ENCODE measurements around the gene DDX25. TPM values are rescaled to one million over a fixed set of nuclear protein-coding genes. Genes with fewer than 3 reads are reported as not detected.

Gene DDX25
- polyA plus RNA-seq, 1 donor = 0.59 TPM

DNA sequence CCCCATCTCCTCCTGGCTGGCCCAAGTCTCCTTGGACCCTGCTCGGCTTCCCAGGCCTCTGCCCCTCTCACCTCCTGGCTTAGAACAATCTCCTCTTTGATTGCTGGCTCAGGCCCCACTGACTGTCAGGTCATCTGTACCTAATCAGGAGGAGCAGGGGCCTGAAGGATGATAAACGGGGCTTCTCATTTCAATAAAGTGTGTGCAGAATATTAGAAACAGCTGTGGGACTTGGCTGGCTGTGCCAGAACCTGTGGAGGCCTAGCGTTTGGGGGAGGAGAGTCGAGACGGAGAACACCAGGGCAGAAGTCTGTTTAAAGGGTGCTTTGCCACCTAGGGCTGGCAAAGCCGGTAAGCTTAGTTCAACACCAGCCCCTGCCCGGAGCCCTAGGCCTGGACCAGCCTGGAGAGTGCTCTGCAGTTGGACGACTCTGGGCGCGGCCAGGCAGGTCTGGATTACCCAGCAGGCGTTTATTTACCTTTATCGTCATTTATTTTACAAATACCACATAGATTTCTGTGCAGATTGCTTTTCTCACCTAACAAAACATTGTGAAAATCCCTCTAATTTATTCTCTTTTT lies 31.4 kb downstream of the DDX25 start:
- DNase-seq (ENCODE audit: low read depth) = peak; percentile 35

DNA sequence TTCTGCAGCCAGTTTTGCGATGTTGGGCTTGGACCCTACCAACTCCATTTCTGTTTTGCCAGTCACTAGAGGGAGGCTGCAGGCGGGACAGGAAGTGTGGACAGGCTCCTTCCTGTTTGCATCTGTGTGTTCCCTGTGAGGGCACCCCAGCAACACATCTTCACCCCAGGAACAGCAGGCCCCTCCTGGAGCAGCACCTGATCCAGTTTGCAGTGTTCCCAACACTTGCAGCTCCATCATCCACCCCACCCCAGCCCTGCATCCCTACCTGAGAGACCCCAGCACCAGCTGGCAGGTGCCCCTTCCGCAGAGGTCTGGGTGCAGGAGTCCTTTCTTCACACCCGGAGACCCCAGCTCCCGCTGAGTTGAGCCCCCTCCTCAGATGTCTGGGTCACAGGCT lies 34.1 kb downstream of the DDX25 start:
- no peak for DNase-seq (ENCODE audit: low read depth)

DNA sequence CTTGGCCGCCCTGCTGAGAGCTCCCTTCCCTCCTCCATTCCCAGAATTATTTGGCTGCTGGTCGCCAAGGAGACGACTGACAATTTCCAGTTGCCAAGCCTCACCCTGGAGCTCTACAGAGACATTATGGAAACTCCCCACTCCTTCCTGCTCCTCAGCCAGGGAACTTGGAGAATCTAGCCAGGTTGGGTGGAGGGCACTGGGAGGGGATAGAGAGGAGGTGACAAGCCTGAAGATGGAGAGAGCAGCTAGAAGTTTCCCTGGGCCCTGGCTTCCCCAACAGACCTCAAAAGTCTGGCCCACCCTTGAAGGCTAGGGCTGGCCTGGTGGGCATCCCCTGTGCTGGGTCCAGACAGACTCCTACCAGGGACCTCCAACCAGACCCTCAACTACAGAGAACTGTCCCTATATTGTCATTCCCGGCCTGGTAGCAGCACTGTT lies 34.8 kb downstream of the DDX25 start:
- DNase-seq (ENCODE audit: low read depth) = peak; percentile 56

DNA sequence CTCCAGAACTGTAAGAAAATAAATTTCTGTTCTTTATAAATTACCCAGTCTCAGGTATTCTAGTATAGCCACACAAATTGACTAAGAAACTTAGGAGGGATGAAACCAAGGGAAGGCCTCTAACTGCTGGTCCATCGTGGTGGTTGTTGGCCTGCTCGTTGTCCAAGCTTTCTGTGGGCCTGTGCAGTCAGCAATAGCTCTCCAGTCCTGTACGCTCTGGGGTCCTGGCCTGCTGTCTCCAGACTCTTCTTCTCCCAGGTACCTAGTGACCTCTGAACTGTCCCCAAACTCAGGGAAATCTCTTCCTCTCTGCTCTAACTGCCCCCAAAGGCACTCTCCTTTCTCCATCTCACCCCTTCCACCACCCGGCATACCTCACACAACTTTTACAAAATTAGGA lies 35.8 kb downstream of the DDX25 start:
- DNase-seq (ENCODE audit: low read depth) = no peak

DNA sequence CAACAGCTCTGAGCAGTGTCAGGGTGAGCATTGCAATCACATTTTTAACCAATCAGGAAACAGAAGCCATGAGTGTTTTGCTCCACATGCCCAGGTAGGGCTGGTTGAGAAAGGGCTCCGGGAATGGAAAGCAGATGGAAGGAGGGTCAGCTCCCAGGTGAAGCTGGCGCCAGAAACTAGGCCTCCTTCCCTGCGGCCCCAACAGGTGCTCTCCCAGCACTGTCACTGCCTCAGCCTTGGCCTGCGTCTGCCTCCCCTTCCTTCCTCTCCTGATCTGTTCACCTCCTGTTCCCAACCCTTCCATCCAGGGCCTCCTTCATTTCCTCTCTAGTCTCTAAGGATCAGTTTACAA lies 36.9 kb downstream of the DDX25 start:
- no peak for DNase-seq (ENCODE audit: low read depth)

DNA sequence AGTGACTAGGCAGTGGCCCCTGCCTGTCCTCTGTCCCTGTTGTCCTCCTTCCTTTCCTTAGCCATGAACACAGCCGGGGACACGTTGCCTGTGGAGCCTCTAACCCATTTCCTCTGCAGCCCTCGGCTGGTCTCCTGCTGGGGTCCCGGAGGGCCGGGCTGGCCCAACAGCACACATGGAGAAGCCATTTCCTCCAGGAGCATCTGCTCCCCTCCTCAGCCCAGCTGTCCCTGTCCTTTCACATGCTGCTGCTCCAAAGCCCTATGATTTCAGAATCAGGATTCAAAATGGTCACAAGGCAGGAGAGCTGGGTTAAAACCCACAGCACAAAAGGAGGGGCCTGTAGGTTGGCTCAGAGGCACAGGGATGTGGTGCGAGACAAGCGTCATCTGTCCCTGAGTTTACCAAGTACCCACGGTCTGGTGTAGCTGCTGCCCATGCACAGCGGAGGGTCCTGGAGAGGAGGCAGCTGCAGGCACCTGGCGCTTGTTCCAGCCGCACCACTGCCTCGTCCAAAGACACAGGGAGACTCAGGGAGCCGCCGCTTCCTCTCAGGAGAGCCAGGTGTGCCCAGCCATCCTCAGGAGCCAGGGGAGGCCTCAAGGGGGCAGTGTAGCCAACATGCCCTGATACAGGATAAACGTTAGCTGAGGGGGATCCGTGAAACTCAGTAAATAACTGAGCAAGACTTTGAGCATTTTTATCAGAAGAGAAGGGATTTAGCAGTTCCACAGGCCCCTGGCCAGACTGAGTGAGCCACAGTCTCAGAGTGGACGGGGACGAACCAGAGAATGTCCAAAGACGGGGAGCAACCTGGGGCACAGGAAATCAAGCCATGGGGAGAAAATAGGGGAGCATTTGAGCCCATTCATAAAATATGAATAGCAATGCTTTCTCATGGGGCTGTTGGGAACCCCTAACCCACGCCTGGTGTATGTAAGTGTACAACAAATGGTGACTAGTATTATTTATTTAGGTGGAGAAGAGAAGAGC lies 37.6 kb downstream of the DDX25 start:
- peak; percentile 34 for DNase-seq (ENCODE audit: low read depth)

DNA sequence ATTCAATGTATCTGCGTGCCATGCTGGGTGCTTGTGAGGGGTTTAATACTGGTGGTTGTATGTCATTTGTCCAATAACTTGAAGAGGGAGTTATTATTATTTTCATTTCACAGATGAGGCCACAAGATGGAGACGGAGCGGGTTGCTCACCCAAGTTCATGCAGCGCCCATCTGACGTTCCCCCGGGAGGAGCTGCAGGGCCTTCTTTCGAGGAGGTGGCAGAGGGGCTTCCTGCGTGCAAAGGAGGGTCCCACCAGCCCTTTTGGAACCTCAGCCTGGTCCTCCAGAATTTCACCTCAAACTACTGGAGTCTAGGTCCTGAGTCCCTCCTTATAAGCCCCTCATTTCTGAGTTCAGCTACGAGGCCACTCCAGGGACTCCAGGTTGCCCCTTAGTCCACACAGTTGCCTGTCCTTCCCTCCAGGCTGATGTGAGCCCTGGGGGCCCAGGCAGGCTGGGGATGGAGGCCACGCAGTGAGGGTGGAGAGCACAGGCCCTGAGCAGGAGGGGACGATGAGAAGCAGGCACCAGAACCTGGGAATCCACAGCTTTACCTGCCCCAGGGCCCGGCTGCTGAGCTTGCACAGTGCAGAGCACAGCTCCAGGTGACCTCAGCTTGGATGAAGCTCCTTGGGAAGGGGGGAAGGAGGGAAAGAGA lies 38.6 kb downstream of the DDX25 start:
- DNase-seq (ENCODE audit: low read depth) = no peak

DNA sequence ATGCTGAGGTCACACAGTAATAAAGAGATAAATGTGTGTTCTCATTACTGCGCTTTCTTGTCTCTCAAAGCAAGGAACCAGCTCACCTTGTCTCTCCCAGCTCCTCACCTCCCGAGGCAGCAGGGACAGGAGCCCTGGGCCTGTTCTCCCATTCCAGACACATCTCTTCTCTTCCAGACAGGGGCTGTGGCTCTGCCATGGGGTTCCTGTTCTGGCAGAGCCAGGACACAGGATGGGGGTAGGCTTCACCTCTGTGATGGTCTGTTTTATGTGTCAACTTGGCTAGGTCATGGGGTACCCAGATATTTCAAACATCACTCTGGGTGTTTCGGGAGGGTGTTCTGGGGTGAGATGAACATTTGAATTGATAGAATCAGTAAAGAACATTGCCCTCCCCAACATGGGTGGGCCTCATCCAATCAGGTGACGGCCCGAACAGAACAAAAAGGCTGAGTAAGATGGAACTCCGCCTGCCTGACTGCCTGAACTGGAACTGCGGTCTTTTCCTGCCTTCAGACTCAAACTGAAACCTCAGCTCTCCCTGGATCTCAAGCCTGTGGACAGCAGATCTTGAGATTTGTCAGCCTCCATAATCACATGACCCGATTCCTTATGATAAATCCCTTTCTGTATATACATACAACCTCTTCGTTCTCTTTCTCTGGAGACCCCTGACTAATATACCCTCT lies 39.5 kb downstream of the DDX25 start:
- no peak for DNase-seq (ENCODE audit: low read depth)

DNA sequence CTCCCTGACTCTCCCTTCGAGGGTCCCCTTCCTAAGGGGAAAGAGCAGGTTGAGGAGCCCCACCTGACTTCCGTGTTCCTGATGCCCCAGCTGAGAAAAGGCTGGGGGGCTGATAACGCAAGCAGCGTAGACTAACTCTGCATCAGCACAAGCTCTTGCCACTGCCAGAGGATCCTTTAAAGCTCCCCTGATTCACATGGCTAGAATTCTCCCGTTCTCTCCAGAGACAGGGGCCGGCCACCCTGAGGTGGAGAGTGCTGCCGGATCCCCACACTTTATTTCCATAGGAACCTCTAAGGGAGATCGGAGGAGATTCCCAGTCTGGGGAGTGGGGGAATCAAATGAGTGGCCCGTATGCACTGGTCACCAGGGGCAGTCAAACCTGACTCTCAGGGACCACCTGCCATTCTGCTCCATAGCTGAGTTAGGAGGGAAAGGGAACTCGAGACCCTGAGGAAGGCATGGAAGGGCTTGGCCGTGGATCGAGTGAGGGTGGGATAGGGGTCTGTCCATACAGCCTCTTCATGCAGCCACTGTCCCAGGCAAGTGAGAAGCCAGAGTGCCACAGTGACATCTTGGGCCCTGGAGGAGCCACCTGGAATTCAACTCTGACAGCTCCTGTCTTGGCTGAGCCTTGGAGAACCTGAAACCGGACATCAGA lies 40.2 kb downstream of the DDX25 start:
- no peak for DNase-seq (ENCODE audit: low read depth)

DNA sequence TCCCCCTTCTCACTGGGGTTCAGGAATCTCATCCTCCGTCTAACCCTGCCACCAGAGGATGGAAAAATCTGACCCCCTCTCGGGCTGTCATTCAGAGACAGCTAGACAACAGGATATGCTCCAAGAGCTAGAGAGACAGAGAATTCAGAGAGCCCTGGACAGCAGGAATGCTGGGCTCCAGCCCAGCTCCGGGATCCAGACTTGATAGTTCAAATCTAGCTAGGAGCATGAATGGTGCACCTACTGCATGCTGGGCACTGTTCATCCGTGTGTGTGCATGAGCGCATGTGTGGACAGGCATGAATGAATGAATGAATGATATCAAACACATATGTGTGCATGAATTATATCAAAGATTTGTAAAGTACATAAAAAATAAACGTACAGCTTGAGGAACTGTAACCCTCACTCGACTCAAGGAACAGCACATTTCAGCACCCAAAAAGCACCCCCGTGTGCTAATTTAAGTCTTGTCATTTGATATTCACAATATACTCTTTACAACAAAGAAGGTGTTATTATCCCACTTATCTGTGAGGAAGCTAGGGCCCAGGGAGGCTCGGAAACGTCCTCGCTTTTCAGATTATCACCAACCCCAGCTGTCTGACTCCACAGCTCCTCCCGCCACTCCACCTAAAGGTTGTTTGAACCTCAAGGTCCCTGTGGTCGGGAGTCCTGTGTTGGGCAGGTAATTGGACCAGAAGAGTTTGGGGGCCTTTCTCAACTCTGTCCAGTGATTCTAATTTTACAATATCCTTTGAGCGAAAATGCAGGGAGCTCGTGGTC lies 40.9 kb downstream of the DDX25 start:
- DNase-seq (ENCODE audit: low read depth) = no peak

DNA sequence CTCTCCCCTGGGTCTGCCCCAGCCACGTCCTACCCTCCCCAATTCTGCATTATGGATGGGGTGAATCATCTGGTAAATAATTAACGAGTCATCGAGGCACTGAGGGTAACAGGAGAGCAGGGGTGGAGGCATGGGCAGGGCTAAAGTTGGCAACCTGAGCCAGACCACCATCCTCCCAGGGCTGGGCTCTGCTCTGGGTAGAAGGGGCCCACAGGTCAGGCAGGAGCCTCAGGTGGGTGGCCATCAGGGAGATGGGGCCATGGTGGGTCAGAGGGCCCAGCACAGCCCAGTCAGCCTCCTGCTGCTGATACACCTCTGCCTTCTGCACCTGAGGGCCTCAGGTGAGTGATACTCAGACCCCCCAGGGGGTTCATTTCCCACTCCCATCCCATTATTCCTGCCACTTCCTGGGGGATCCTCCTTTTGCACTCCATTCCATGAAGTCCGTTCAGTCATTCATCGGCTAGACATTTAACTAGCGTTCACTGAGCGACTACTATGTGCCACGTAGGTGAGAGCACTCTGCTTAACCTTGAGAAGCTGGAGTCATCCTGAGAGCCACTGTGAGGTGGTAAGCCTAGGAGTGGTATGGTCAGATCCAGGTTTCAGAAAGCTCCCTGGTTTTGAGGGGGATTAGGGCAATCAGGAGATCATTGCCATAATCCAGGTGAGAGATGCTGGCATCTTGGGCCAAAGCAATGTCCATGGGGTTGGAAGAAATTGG lies 41.7 kb downstream of the DDX25 start, which contains the start of gene VSIG10L2:
TSS of gene VSIG10L2 (plus strand) at position 248 of the 724 bp plus-strand sequence. CDS start at position 260, 12 bp downstream.
- no peak for DNase-seq (ENCODE audit: low read depth)

DNA sequence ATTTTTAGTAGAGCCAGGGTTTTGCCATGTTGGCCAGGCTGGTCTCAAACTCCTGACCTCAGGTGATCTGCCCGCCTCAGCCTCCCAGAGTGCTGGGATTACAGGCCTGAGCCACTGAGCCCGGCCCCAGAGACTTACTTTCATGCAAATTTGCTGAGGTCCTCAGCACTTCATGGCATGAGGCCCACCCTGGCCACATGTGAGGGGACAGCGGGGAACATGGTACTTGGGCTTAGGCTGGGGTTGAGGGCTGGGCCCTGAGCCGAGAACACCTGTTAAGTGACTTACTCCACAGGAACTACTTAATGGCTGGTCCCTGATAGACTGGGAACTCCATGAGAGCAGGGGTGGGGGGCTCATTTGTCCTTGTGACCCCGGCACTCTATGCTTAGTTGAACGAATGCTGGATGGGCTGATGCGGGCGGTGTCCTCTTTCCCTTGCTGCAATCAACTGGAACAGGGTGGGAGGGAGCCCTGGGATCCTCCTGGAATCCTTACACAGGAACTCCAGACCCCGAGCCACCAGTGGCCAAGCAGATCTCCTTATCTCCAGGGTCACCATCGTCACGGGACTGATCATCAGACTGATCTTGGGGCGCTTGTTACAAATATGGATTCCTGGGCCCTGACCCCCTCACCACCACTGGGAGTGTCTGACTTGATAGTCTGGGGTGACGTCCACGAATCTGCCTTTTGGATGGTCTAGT lies 42.6 kb downstream of the DDX25 start:
- no peak for DNase-seq (ENCODE audit: low read depth)

DNA sequence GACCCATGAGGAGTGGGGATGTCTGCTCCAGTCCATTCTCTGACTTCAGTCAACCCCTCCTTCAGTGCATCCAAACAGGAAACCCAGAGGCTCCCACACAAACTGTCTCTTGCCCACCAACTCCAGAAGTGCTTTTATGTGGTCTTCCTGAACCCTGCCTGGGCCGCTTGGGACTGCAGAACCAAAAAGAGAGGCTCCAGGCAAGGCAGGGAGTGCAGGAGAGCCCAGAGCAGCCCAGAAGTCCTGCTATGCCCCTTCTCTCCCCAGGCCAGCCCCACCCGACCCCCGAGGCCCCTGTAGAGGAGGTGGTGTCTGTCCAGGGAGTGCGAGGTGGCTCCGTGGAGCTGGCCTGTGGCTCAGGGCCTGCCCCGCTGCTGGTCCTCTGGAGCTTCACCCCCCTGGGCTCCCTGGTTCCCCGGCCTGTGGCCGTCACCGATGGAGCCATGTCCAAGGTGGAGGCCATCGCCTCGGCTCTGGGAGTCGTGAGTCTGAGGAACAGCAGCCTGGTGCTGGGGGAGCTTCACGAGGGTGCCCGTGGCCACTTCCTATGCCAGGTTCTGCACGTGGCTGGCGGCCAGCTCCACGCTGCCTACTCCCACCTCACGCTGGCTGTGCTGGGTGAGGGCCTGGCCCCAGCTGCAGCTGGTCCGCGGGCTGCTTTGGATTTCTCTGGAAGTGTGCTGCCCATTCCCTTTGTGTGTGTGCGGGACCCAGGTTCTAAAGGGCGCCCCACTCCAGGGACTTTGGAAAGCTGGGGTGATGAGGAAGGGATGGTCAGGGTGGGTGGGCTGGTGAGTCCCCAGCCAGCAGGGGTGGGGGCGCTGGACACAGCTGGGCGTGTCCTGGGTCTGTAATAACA lies 43.3 kb downstream of the DDX25 start:
- DNase-seq (ENCODE audit: low read depth) = no peak

DNA sequence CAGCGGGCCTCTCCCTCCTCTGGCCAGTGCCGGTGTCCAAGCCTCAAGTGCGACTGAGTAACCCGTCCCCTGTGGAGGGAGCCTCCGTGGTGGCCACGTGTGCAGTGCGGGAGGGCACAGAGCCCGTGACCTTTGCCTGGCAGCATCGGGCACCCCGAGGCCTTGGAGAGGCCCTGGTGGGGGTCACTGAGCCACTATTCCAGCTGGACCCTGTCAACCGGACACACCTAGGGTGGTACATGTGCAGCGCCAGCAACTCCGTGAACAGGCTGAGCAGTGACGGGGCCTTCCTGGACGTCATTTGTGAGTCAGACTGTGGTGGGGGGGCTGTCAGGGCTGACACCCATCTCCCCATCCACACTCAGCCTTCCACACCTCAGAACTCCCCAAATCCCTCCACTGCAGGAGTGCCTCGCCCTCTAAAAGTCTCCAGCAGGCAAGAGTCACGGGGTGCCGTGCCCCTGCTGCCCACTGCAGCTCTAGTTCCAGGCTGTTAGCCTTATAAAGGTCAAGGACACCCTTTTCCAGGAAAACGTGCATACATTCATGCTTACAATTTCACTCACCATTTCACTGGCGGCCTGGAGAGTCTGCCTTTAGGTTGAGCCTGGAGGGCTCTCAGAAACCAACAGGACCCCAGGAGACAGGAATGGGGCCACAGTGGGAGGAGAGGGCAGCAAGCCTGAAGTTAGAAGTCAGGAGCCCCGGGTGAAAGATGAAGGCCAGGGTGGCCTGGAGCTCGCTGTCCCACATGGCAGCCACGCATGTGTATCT lies 44.2 kb downstream of the DDX25 start:
- DNase-seq (ENCODE audit: low read depth) = no peak

DNA sequence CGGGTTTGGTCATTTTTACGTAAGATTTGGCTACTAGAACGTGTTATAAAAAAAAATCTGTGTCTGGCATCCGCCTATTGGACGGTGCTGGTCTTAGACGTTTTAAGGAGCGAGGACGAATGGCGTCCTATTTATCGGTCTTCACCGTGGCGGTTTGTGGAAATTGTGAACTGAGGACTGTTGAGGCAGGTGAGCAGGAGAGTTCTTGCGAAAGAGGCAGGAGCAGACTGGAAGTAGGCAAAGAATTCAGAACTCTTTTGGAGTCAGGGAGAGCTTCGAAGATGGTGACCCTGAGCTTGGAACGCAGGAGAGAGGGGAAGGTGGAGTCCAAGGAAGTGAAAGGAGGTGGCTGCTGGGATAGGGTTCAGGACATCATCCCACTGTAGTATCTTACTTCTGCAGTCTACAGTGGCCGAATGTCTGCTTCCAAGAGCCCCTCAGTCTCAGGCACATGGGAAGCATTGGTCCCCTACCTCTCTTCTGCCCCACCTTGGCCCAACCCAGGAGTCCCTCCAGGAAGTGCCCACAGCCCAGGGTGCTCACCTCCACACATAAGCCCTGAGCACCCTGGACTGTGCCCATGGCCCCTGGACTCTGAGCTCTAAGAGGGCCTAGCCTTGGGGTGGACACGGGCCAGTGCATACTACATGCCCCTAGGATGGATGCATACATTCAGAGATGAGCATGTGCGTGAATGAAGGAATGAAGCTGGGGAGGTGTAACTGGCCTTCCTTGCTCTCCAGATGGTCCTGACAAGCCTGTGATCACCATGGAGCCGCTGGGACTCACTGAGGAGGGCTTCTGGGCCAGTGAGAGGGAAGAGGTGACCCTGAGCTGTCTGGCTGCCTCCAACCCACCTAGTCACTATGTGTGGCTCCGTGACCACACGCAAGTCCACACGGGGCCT lies 45.2 kb downstream of the DDX25 start:
- DNase-seq (ENCODE audit: low read depth) = no peak

DNA sequence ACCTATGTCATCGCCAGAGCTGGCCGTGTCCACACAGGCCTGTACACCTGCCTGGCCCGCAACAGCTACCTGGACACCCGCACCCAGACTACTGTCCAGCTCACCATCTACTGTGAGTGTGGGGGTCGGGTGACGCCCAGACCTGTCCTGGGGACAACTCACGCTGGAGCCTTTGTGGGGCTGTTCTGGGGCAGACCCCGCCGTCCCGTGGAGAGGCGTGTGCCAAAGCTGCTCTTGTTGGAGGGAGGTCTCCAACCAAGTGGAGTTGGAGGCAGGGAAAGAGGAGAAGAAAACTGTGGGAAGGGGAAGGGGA lies 45.8 kb downstream of the DDX25 start:
- DNase-seq (ENCODE audit: low read depth) = no peak

All from forelimb muscle (tissue), 1 donor.